Peyer's patch (tissue), 4 donors: ENCODE data around the gene PARD3B. TPM values are rescaled to one million over a fixed set of nuclear protein-coding genes. Genes with fewer than 3 reads are reported as not detected.

Source experiments
- DNase-seq, 3 donors: peaks; one replicate each; pipeline ENCODE4 v3.0.0-alpha.2; 2017 to 2019
- H3K27ac ChIP-seq, 4 donors: fragments of 200-600 bp; sonication (generic); one replicate each; pipeline ENCODE4 v1.5.1; 2016 to 2019
- H3K27me3 ChIP-seq, 2 donors: fragments of 200-600 bp; sonication (generic); one replicate each; pipeline ENCODE4 v1.5.1; 2019
- H3K36me3 ChIP-seq, 3 donors: fragments of 200-600 bp; sonication (generic); one replicate each; pipeline ENCODE4 v1.5.1; 2016 to 2019
- H3K4me1 ChIP-seq, 4 donors: fragments of 200-600 bp; sonication (generic); one replicate each; pipeline ENCODE4 v1.5.1; 2016 to 2019
- H3K4me3 ChIP-seq, 4 donors: fragments of 200-600 bp; sonication (generic); 1 replicate in 3 of 4; 2 replicates in 1 of 4; pipeline ENCODE4 v1.5.1; 2016 to 2019; ENCODE audit warnings: mild to moderate bottlenecking in 1 of 4
- H3K9me3 ChIP-seq, 4 donors: fragments of 200-600 bp; sonication (generic); one replicate each; pipeline ENCODE4 v1.5.1; 2016 to 2019; ENCODE audit warnings: mild to moderate bottlenecking in 1 of 4
- CTCF ChIP-seq, 6 experiments: fragments of 450-650 bp in 4 of 6; fragments of 200-600 bp in 2 of 6; sonication (generic) in 1 of 6; IDR thresholded peaks; one replicate each; pipeline ENCODE4 v1.5.1; 2017 to 2019; ENCODE audit warnings: antibody characterized with exemption in 6 of 6, mild to moderate bottlenecking in 3 of 6, moderate library complexity in 1 of 6
- POLR2A ChIP-seq, 2 donors: fragments of 450-650 bp; IDR thresholded peaks; one replicate each; pipeline ENCODE4 v1.5.1; 2017; ENCODE audit warnings: antibody characterized with exemption in 2 of 2, mild to moderate bottlenecking in 2 of 2, moderate library complexity in 2 of 2
- total RNA-seq, 4 donors: library from RNA; depleted of rRNA; stranded (reverse); fragments of >200 nt; gene quantifications; one replicate each; pipeline ENCODE4 v1.1.0, GENCODE V29; 2016

The PARD3B gene
- total RNA-seq, 4 donors from 2014 or later = 19.6 to 52.0 (median 40.6) TPM

GRCh38 chr2:205543937-205544702, 998.8 kb downstream of the PARD3B start:
- no peaks in the 10 kb centered on the region for H3K9me3 ChIP-seq
- DNase-seq = no peak
- H3K27me3 ChIP-seq = no peaks in the 10 kb centered on the region
- no peak overlapping the region for H3K4me3 ChIP-seq
- no peak for TF ChIP-seq CTCF (IDR thresholded peaks at IDR 0.05)
- no peak for TF ChIP-seq POLR2A (IDR thresholded peaks at IDR 0.05)
- H3K36me3 ChIP-seq = no peaks in the 10 kb centered on the region
- H3K4me1 ChIP-seq = no peaks in the 10 kb centered on the region
- no peak overlapping the region for H3K27ac ChIP-seq

GRCh38 chr2:205545971-205546816, 1000.9 kb downstream of the PARD3B start:
- H3K4me1 ChIP-seq = no peaks in the 10 kb centered on the region
- H3K4me3 ChIP-seq = no peak overlapping the region
- DNase-seq = no peak
- no peaks in the 10 kb centered on the region for H3K27me3 ChIP-seq
- no peak overlapping the region for H3K27ac ChIP-seq
- no peak for TF ChIP-seq POLR2A (IDR thresholded peaks at IDR 0.05)
- no peak for TF ChIP-seq CTCF (IDR thresholded peaks at IDR 0.05)
- H3K36me3 ChIP-seq = no peaks in the 10 kb centered on the region
- H3K9me3 ChIP-seq = no peaks in the 10 kb centered on the region

GRCh38 chr2:205555566-205556230, 1010.4 kb downstream of the PARD3B start:
- Histone ChIP-seq H3K36me3 (no peaks in the 10 kb centered on the region), H3K4me3 (no peak overlapping the region), H3K9me3 (no peaks in the 10 kb centered on the region), H3K27ac (no peak overlapping the region), H3K27me3 (no peaks in the 10 kb centered on the region), H3K4me1 (no peaks in the 10 kb centered on the region)
- no peak for DNase-seq
- no peak for TF ChIP-seq POLR2A (IDR thresholded peaks at IDR 0.05)
- no peak for TF ChIP-seq CTCF (IDR thresholded peaks at IDR 0.05)

- no peaks in the 10 kb centered on the region for H3K36me3 ChIP-seq
- H3K27ac ChIP-seq = no peak overlapping the region
- no peak for DNase-seq
- no peaks in the 10 kb centered on the region for H3K4me1 ChIP-seq
- no peaks in the 10 kb centered on the region for H3K9me3 ChIP-seq
- H3K4me3 ChIP-seq = no peak overlapping the region
- H3K27me3 ChIP-seq = no peaks in the 10 kb centered on the region
- TF ChIP-seq POLR2A (IDR thresholded peaks at IDR 0.05) = no peak
- TF ChIP-seq CTCF (IDR thresholded peaks at IDR 0.05) = no peak
Observed at GRCh38 chr2:205556357-205556756, 1011.1 kb downstream of the PARD3B start.

- Histone ChIP-seq H3K4me1 (no peaks in the 10 kb centered on the region), H3K36me3 (no peaks in the 10 kb centered on the region), H3K9me3 (no peaks in the 10 kb centered on the region), H3K27me3 (no peaks in the 10 kb centered on the region), H3K27ac (no peak overlapping the region), H3K4me3 (no peak overlapping the region)
- TF ChIP-seq POLR2A (IDR thresholded peaks at IDR 0.05) (no peak), CTCF (IDR thresholded peaks at IDR 0.05) (no peak)
- no peak for DNase-seq
Observed at GRCh38 chr2:205556841-205557539, 1011.7 kb downstream of the PARD3B start.
